Measurements from ENCODE around the gene APOC3. TPM values are rescaled to one million over a fixed set of nuclear protein-coding genes. Genes with fewer than 3 reads are reported as not detected.

APOC3 gene
- total and polyA plus RNA-seq, 9 of the 15 experiments (the other 6 are each of a cell fraction or from before 2014, with no cell fraction given), result 1.1 TPM; not detected in 8

- in situ Hi-C loops (cut with MboI) (no loop called here), intact Hi-C loops (cut with micrococcal nuclease) (no loop called here)
- POLR2A ChIA-PET, result no interaction called here
- H3K36me3 ChIP-seq (ENCODE audit: control insufficient read depth, insufficient read depth, low read length), result no peaks in the 10 kb centered on the region
- H3K27me3 ChIP-seq (ENCODE audit: control insufficient read depth in 2 of 2, insufficient read depth in 2 of 2, low read length in 2 of 2), result peaks cover 4 to 14% of the 10 kb centered on the region in 2 experiments; a peak in 4 of 5 replicates
- no peak overlapping the region for H3K4me2 ChIP-seq (ENCODE audit: insufficient read depth, low read length)
- no peak for DNase-seq (ENCODE audit: extremely low read depth in 1 of 4, low spot score in 3 of 4)
- H3K9ac ChIP-seq (ENCODE audit: insufficient read depth in 1 of 2, low read depth in 2 of 2, low read length in 2 of 2), result no peak overlapping the region
- BruUV-seq (replicated peaks), result no TSS peak
- H3K9me1 ChIP-seq (ENCODE audit: control insufficient read depth, insufficient read depth, low read length), result no peaks in the 10 kb centered on the region
- no peaks in the 10 kb centered on the region; the same call in 1 of the 2 replicates for H4K20me1 ChIP-seq (replicated peaks; ENCODE audit: control insufficient read depth, insufficient read depth, low read length)
- H3K27ac ChIP-seq (ENCODE audit: extremely low read depth, low read depth, low read length), result no peak overlapping the region
- no peaks in the 10 kb centered on the region for H3K9me3 ChIP-seq (replicated peaks; ENCODE audit: control insufficient read depth, insufficient read depth, low read depth, low read length)
- H2AFZ ChIP-seq (ENCODE audit: low read depth, low read length), result no peak overlapping the region
- FAIRE-seq, result no peak
- no peak for TF ChIP-seq SNAPC5 (CRISPR knock-in tag; IDR thresholded peaks at IDR 0.05)
- peak; percentile 87 for TF ChIP-seq HINFP (tag; conservative IDR thresholded peaks at IDR 0.05; ENCODE audit: low read depth)
- peak; percentile 69 for TF ChIP-seq ZBTB5 (IDR thresholded peaks at IDR 0.05)
- CTCF ChIA-PET (ENCODE audit: low intra/inter-chr PET ratio), result no interaction called here
- ATAC-seq, result no peak; the same call in 2 of the 3 replicates
- H3K4me3 ChIP-seq, result no peak overlapping the region
- no peaks in the 10 kb centered on the region for H3K79me2 ChIP-seq (ENCODE audit: control insufficient read depth, insufficient read depth, low read length)
- no peaks in the 10 kb centered on the region; a peak in 1 of 5 replicates for H3K4me1 ChIP-seq (replicated peaks in 1 of 2; ENCODE audit: control insufficient read depth in 2 of 2, insufficient read depth in 2 of 2, low read length in 2 of 2)
- 16% methylated on average over 6 of the region's 6 CpGs for WGBS (ENCODE audit: insufficient coverage, low coverage, missing lambda C conversion rate)
Measured at GRCh38 chr11:116807601-116808261, 22.0 kb upstream of the APOC3 start.

All from K562 (cell line).